GM19324 (cell line): ENCODE data around the gene PLD1.
"Not testable (repeated sequence)": the region's sequence is repeated elsewhere in the genome, so short reads cannot be mapped to it uniquely, and the experiment has no call there.

Experiments
- ATAC-seq: cut with Tn5 transposase; IDR thresholded peaks from one replicate; pipeline ENCODE4 v1.9.1; 2021; ENCODE audit warnings: mild to moderate bottlenecking, moderate library complexity; ENCODE audit not compliant: unreplicated experiment, low FRiP score

The PLD1 gene

DNA sequence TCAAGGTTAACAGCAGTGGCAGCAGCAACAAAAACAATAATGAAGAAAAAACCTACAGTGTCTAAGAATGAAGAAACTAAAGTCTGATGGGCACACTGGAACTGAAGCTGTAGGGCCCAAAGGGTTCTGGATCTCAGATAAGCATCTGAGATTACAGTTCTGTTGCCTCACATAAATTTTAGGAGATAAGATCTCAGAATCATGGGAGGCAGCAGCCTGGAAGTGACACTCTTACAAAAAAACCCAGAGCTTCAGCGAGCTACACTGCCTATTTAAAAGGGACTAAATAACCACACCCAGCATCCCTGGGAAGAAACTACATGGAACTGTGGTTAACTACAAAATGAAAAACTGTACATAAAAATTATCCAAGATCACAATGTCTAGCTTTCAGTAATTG lies 61.2 kb downstream of the PLD1 start:
- ATAC-seq = no peak

DNA sequence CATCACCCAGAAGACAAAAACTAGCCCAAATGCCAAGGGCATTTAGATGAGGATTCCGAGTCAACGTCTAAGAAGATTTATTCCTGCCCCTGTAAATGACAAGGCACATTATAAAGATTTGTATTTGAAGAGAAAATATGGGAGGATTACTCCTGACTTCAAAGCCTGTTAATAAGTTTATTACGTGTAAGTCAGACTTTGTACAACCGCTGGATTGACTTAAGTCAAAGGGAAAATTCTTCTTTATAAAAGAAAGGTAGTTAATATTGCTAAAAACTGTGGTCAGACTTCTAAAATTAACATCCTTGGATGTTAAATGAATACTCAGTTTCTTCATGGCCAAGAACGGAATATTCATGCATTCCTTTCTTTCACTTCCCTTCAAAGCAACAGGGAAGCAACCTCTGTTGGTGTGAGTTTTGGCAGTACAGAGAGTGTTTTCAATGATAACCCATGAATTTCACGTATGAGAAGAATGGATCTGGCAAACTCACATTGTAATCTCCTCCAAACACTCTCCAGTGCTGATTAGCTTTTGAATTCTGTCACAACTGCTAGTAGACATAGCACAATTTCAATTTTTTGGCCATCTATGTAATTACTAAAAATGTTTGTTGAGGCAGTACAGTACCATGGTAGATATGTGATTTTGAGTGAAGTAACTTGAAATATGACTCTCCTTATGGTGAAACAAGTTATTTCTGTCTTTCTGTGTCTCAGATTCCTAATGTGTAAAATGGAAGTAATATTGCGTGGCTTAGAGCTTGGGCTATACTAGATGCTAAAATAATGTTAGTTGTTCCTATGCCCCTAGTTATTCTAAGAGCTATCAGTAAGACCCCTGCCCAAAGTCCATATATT lies 62.0 kb downstream of the PLD1 start:
- no peak for ATAC-seq

DNA sequence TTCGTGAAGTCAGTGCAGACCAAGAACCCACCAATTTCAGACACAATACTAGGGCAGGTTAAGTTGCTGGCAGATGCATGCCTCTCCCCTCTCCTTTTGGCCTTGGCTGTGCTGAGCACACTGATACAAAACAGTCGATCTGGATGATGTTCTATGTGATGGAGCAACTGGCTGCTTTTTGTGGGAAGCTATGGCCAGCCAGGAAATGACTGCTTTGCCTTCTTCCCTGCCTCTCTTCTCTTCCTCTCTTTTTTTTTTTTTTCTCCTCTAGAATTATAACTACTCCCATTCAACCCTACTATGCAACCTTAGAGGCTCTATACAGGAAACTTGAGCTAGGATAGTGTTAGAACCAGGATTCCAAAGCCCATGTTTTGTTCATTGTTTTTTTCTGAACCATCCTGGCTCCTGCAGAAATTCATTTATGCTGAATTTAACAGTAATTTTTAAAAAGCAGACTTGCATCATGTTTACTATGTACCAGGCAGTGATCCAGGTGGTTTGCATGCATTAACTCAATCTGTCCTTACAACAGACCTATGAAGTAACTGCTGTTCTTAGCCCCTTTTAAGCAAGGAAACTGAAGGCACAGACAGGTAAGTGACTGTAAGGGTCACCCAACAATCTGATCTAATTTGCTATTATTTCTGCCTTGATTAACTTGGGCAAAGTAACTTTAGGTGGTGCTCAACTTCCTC lies 62.9 kb downstream of the PLD1 start:
- no peak for ATAC-seq

DNA sequence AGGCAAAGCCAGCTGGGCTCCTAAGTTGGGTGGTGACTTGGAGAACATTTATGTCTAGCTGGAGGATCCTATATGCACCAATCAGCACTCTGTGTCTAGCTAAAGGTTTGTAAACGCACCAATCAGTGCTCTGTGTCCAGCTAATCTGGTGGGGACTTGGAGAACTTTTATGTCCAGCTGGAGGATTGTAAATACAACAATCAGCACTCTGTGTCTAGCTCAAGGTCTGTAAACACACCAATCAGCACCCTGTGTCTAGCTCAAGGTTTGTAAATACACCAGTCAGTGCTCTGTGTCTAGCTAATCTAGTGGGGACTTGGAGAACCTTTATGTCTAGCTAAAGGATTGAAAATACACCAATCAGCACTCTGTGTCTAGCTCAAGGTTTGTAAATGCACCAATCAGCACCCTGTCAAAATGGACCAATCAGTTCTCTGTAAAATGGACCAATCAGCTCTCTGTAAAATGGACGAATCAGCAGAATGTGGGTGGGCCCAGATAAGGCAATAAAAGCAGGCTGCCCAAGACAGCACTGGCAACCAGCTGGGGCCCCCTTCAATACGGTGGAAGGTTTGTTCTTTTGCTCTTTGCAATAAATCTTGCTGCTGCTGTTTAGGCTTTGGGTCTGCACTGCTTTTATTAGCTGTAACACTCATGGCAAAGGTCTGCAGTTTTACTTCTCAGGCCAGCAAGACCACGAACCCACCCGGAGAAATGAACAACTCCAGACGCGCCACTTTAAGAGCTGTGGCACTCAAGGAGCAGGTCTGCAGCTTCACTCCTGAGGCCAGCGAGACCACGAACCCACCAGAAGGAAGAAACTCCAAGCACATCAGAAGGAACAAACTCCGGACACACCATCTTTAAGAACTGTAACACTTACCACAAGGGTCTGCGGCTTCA lies 63.7 kb downstream of the PLD1 start:
- not testable (repeated sequence) for ATAC-seq

DNA sequence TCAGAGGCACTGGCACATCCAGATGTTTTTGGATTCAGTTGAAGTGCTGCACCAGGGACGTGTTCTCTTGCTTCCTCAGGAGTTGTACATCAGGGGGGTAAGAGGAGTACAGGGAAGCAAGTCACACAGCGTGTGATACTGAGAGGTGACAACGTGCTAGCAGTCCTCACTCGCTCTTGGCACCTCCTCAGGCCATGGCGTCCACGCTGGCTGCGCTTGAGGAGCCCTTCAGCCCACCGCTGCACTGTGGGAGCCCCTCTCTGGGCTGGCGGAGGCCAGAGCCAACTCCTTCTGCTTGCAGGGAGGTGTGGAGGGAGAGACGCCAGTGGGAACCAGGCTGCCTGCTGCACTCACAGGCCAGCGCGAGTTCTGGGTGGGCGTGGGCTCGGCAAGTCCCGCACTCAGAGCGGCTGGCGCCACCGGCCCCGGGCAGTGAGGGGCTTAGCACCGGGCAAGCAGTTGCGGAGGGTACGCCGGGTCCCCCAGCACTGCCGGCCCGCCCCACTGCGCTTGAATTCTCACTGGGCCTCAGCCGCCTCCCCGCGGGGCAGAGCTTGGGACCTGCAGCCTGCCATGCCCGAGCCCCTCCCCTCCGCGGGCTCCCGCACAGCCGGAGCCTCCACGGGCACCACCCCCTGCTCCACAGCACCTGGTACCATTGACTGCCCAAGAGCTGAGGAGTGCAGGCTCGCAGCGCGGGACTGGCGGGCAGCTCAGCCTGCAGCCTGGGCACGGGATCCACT lies 64.5 kb downstream of the PLD1 start:
- ATAC-seq = no peak

DNA sequence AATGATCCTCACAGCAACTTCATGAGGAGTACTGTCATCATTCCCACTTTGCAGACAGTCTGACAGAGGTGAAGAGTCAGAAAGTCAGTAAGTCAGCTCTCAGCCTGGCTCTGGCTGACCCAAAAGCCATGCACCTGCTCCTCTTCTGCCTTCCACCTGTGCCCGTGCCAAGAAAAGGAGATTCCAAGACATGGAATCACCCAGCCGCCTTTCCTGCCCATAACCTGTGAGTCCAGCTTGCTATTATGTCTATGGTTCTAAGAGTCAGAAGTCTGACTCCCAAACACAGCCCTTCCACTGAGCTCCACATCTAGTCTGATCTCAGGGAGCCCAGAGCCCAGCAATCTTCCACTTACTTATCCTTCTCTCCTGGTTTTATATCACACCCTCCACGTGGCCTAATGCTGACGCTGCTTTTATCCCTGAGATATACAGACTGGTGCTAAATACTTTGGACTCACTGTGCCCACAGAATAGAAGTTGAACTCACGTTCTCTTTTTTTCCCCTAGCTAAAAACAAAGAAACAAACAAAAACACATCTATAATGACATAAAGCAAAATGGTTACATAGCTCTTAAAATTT lies 66.0 kb downstream of the PLD1 start:
- no peak for ATAC-seq

DNA sequence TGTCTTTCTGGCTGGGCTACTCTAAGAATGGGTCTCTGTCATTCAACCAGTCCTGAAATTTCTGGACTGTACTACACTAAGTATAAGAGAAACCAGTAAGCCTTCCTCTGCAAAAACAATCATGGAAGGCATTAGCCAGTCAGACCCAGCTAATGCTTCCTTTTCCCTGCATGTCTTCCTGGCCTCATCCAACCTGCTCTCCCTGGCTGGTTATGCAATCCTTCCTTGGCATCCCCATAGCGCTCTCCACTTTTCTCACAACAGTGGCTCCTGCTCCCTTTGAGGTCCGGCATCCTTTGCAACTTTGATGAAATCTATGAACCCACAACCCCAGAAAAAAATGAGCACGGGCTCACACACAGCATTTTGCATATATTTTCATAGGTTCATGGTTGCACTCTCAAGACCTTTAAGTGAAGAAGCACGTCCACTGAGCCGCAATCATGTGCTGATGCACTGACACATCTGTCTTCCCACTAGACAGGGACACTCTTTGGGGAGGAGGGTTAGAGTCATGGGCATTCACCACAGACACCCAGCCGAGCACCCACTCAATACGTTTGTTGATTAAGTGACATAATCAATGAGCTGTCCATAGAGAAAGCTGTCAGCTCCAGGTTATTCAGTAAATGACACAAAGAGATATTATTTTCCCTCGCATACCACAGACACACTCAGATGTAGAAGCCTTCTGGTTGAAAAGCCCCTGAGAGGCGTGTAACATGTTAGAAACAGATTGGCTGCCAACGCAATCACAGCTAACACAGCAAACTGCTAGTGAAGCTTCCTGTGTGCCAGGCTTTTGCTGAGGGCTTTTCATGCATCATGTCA lies 66.7 kb downstream of the PLD1 start:
- ATAC-seq = no peak

DNA sequence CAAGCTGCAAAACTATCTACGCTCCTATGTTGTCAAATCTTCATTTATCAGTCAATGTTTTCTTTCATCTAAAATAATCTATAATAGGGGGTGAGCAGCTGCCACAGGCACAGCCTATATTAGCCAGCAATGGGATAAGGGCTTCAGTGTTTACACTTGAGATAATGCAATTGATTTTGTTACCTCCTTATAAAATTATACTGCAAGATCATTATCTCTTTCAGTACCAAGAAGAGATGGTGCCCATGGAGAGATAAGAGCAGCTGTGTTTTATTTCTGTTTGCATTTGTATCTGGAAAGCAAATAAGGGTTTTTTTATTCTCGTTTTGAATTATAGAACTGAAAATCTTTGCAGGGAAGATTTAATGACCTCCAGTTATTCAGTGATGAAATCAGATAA lies 68.9 kb downstream of the PLD1 start:
- ATAC-seq = no peak

DNA sequence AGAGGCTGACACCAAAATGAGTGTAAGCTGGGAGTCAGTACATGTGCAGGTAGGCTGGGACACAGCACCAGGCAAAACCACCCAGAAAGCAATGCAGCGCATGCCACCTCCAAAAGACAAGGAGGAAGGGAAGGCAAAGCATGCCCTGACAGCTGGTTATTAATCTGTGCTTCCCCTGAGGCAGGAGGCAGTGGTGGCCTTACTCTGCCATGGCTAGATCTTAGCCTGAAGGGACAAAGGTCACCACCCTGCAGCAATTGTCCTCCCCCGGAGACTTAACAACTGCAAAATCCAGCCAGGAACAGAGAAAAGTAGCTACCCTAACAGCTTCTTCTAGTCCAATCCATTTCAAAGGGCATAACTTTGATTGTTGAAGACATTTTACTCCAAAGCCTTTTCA lies 73.7 kb downstream of the PLD1 start:
- ATAC-seq = no peak

DNA sequence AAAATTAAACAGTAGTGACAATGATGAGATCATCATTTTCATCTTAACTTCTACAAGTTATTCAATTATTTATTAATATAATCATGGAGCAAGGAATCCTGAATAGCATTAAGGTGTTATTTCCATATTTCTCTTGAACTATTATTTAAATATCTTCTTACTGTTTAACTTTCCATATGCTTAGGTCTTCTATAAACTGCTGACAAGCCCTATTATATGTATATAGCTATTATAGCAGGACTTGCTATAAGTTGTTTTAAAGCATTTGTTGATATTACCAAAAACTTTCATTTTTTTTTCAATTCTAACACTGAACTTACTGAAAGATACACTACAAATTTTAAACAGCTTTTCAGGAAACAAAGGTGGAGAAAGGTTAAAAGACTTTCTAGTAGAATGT lies 76.7 kb downstream of the PLD1 start:
- no peak for ATAC-seq

DNA sequence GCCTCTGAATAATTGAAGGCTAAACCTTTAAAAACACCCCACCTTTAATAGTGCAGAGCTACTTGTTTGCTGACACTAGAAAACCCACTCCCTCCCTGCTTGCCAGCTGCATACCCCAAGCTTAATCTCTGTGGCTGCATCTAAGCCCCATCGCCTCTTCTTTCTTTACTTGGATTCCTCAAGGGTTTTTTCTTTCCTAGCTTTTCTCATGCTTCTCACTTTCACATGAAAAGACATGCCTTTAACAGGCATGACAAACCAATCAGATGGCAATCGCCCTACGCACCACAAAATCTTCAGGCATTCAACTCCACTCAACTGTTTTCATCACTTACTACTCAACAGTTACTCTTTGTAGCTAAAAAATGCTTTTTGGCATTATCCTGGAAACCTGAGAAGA lies 77.5 kb downstream of the PLD1 start:
- no peak for ATAC-seq

DNA sequence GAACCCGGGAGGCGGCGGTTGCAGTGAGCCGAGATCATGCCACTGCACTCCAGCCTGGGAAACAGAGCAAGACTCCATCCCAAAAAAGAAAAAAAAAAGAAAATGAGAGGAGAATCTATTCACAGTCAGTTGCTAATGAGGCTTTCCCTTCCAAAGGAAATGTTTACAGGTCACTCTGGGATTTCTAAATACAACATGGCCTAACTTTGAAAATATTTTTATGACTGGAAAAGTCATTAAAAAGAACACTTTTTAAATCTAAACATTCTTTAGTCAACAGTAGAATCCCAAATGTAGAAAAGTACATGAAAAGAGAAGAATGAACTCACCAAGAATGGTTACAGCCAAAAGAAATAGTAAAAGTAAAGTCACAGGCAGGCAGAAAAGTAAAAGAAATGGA lies 78.6 kb downstream of the PLD1 start:
- no peak for ATAC-seq

DNA sequence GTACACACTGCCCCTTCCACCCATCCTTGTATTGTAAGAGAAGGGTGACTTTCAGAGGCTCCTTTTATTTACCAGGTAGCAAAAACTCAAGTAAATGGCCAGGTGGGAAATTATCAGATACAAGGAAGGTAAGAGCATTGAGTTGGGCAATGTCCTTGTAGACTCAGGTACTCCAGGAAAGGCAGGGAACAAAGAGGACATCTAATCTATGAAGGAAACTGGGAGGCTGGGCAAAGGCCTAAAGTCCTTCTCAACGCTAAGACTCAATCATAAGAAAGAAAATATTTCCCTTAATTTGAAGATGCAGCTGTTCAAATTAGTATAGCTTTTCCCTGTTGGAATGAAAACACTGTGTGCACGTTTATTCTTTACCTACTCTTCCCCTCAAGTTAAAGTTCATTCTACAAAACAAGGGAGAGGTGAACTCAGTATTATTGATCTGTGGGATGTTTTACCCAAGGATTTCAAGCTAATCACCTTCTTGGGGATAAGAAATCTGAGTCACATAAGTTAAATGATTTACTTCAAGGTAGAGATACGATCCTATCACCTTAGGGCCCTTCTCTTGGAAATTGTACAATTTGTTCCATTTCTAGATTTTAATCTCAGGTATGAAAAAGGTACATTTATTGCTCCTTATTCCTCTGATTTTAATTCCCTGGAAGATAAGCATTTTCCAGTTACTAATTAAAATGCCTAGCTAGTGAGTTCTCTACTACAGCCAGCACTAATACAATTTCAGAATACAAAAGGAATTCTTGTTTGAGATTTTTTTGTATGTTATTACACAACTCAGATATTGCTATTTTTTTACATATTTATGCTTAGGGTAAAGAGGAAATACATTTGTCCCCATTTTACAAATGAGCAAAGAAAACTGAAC lies 80.6 kb downstream of the PLD1 start:
- no peak for ATAC-seq

DNA sequence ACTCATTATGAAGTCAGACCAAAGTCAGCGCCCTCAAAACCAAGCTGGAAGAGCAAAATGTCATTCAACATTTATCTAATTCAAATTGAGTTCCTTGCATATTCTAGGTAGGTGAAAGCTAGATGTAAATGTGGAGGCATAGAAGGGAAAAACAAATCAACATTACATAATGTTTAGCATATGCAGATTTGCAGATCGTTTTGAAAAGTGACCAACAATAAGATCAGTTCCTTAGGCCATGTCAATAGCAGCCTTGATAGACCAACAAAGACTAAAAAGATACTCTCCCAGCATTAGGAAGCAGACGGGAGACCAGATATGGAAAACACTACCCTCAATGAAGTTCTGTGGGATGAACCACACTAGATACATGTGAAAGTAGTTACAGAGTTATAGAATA lies 83.0 kb downstream of the PLD1 start:
- ATAC-seq = no peak

DNA sequence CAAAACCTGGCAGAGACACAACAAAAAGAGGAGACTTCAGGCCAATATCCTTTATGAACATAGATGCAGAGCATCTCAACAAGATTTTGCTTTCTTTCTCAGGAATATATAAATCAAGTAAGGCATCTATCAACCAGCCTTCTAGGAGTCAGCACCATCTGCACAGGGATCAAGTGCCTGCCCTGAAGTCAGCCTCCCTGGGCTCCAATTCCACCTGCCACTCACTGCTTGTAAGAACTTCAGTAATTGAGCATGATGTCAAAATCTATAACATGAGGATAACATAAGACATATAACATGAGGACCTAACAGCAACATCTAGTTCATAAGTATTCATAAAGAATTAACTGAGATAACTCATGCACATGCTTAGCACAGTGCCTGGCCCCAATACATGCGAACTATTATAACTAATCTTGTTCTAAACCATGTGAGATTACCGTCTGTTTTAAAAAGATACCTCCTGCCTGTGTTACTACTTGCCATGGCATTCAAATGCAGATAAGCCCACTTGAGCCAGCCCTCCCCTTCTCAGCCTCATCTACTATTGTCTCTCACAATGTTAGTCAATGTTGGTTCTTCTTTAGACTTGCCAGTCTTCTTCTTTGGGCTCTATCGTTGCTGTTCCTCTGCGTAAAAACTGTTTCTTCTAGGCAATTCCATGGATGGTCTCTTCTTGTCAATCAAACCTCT lies 91.6 kb downstream of the PLD1 start:
- no peak for ATAC-seq

DNA sequence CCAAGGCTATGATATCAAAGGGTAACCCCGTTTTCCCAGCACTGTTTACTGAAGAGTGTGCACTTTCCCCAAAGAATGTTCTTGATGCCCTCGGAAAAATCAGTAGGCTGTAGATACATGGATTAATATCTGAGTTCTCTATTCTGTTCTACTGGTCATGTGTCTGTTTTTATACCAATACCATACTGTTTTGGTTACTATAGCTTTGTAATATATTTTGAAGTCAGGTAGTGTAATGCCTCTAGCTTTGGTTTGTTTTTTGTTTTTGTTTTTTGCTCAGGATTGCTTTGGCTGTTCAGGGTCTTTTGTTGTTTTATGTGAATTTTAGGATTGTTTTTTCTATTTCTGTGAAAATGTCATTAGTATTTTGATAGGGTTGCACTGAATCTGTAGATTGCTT lies 95.1 kb downstream of the PLD1 start:
- no peak for ATAC-seq

DNA sequence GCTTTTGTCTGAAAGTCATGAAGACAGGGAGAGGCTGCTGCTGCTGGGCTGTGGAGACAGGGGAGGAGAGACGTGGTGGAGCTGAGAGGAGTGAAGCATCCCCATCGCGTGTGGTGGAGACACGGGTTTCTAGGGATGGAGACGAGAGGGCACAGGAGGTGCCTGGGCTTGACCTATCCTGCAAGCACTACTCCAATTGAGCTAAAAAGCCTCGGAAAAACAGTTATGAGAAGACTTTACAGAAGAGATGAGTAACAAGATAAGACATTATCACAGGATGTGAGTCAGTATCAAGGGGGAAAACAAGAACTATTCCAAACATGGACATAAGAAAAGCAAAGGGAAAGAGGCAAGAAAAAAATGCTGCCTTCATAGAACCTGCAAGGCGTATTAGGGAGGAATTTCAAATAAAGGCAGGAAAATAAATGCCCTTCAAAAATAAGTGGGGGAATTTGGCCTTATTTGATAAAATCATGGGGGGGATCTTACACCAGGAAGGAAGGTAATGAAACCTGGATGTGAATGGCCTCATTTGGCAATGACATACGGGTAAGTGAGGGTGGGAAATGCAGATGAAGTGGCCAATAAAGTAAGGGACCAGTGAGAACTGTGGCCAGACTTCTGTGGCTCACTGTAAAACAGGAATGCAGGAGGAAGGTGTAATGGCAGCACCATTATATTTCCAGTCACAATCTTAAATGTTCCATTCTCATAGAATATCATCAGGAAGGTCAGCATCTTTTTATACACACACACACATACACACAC lies 97.9 kb downstream of the PLD1 start:
- ATAC-seq = no peak
